Superior temporal gyrus (tissue), 1 donor: ENCODE measurements around the gene CARD19.
"Not testable (repeated sequence)": the region's sequence is repeated elsewhere in the genome, so short reads cannot be mapped to it uniquely, and the experiment has no call there.

ENCODE experiments used
- DNase-seq: peaks from one replicate; pipeline ENCODE4 v3.0.0-alpha.2; 2016; ENCODE audit errors: extremely low spot score

Gene CARD19

DNA sequence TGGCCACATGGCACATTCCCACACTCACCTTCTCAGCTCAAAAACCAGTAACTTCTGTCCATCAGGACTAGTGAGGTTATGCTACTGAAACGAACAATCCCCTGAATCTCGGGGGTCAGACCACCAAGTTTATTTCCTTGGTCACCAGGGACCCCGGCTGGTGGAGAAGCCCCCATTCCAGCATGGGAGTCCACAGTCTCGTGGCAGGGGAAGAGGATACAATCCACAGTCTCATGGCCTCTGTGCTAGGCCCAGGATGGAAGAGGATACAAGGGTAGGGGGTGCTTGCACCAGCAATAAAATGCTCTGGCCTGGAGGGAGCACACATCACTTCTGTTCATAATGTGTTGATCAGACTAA is 7.4 kb upstream of the CARD19 start:
- no peak for DNase-seq

- DNase-seq, result no peak
Measured at GRCh38 chr9:93089024-93089423, 7.0 kb upstream of the CARD19 start.

DNA sequence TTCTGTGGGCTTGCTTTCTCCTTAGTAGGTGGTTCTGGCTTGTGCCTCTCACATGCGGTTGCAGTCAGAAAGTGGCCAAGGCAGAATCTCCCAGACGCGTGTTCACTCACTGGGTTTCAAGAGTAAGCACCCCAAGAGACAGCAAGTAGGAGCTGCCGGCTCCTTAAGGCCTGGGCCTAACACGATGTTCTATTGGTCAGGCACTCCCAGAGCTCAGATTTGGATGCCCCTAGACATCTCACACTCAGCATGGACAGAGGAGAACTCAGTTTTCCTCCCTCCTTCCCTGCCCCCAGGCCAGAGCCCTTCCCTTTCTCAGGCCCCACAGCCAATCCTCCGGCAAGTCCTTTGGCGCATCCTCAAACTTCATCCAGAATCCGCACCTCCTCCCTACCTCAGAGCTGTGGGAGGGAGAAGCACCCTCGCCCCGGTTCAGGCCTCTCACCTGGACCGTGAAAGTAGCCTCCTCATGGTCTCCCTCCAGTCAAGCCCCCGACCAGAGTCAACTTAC is 6.5 kb upstream of the CARD19 start:
- DNase-seq, result no peak

DNA sequence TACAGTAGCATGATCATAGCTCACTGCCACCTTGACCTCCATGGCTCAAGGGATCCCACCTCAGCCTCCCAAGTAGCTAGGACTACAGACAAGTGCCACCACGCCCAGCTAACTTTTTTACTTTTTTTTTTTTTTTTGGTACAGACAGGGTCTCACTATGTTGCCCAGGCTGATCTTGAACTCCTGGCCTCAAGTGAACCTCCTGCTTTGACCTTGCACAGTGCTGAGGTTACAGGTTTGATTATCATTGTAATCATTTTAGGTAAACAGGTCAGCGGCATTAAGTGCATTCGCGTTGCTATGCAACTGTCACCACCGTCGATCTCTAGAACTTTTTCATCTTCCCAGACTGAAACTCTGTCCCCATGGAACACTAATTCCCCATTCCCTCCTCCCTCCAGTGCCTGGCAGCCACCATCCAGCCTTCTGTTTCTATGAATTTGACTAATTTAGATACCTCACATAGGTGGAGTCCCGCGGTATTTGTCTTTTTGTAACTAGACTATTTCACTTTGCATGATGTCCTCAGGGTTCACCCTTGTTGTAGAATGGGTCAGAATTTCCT is 5.8 kb upstream of the CARD19 start:
- no peak for DNase-seq

- no peak for DNase-seq
Measured at GRCh38 chr9:93091056-93091452, 5.0 kb upstream of the CARD19 start.

DNA sequence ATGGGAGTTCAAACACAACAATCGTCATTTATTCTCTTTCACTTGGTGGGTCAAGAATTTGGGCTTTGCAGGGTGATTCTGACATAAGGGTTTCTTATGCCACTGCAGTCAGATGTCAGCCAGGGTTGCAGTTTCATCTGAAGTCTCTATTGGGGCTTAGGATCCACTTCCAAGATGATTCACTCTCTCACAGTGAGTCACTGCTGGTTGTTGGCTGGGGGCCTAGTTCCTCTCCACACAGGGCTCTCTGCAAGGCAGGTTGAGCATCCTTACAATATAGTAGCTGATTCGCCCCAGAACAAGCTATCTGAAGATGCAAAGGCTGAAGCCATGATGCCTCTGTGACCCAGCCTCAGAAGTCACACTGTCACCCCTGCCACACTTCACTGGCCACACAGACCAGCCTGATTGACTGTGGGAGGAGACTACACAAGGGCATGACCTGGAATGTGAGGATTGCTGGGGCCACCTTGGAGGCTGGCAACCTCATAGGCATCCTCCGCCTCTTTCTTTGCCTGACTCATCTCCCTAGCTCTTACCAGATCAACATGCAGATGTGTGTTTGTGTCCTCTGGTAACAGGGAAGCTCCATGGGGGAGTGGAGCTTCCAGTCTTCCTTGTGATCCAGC is 4.5 kb upstream of the CARD19 start:
- no peak for DNase-seq

DNA sequence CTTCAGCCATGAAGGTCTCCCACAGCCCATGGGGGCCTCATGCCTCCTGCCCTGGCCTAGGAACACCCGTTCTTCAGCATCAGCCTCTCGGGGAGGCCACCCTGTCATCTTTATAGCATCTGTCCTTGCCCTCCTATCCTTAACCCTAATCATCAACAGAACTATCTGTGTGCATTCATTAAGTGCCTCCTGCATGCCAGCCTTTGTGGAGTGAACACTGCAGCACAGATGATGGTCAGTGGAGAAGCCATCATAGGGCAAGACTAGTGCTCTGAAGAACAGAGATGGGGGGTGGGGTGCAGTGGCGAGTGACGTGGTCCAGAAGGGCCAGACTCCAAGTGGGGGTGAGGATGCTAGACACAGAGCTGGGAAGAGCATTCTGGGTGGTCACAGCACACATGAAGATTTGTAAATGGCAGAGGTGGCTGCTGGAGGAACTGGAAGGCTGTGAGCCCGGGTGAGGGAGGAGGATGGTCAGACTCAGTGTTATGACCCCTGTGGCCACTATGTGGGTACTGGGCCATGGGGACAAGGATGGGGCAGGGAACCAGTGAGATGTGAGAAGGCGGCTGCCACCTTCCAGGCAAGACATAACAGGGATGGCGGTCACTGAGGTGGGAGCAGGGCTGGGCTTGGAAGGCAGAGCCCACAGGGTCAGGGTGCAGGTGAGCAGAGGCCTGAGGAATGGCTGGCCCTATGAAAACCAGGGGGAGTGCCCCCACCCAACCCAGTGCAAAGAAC is 3.6 kb upstream of the CARD19 start:
- no peak for DNase-seq

DNA sequence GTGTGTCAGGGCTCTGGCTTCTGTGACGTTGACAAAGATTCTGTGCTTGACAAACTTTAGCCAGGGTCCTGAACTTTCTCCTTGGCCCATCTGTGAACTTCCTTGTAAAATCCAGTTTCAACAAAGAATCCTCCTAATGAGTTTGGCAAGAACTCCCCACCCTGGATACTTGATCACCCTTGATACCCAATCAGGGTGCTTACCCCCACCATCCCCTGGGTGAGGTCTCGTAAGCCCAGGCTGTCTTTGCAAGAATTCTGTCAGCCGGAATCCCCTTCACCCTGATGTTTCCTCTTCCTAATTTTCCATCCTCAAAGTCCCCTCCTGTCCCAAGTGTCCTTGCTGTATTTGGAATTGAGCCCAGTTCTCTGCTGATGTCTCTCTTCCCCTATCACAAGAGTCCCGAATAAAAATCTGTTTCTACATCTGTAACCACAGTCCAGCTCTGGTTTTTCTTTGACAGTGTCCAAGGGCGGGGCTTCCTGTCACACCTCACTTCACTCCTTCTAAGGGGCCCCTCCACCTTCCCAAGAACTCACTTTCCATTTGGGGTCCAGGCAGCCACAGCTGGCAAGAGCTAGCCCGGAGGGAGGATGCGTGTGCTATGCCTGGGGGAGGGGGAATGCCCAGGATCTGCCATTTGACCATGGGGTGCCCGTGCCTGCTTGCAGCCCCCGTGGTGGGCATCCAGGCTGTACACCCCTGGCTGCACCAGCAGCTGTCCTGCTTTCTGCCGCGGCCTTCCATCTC is 2.7 kb upstream of the CARD19 start:
- DNase-seq, result no peak

GRCh38 chr9:93093877-93094657 is 1.9 kb upstream of the CARD19 start:
- DNase-seq, result no peak

DNA sequence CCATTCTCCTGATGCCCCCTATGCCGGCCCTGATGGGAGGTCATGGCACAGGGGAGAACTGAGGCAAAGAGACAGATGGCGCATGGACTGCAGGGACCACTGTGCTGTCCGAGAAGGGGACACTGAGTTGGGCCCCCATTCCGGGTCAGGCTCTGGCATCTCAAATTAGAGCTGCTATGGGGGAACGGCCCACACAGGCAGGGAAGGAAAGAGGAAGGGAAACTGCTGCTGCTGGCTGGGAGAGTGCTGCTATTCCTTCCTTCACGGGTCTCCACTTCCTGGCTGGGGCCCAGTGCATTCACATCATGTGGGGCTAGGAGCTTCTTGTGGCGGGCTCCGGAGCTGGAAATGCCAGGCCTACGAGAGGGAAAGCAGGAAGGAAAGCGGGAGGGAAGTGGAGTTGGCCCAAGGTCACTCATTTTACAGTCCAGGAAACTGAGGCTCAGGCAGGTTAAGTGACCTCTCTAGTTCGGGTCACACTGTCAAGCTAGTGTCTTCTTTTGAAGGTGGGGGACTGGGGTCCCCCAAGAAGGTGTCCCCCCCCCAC is 1.3 kb upstream of the CARD19 start:
- peak; percentile 29 for DNase-seq

- peak; percentile 99 for DNase-seq
Measured at GRCh38 chr9:93095205-93096130, 549 bp upstream of the CARD19 start.

DNA sequence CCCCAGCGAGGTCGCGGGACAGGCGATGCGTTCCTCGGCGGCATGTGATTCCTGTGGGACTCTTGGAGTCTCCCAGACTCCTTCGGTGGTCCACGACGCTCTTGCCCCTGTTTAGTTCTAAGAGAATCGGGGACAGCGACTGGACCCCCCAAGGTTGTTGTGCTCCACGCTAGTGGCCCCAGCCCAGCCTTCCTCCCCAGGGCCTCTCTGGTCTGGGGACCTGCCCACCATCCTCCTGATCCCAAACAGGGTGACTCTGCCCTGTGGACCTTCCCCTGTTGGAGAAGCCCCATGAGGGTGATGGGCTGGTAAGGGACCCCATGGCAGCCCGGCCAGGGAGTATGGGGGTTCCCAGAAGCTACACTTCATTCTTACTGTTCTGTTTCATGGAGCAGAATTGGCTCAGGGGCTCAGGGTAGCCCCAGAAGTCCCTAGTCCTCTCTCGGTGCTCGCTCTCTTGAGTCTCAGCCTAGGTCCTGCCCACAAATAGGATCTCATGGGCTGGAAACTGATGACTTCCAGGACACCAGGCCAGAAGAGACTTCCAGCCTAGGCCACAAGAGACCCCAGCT is 880 bp downstream of the CARD19 start:
- no peak for DNase-seq

DNA sequence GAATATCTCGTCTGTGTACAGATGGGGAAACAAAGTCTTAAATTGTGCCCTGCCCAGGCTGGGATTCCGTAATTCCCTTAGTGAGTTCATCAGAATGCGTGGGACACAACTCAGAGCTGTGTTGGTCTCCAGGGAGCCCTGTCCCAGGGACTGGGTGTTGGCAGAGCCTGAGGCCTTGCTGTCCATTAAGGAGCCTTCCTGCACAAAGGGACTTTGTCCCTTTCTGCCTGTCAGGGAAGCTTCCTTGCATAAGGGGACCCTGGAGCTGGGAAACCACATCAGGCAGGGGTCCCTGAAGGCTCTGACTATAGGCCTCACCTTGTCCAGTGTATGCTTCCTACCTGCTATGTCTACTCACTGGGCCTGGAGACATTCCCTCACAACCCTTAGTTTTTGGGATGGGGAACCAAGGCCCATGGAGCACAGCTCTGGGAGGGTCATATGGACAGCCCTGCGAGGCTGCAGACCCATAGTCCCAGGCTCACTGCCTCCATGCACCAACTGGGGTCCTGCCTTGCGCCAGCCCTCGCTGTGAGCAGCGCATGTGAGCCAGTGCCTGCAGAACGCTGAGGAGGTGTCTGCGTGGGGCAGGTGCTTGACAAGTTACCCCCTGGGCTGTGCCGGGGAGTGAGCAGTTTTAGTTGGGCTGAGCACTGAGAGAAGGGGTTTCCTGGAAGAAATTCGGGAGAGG is 1.6 kb downstream of the CARD19 start:
- peak; percentile 60 for DNase-seq

DNA sequence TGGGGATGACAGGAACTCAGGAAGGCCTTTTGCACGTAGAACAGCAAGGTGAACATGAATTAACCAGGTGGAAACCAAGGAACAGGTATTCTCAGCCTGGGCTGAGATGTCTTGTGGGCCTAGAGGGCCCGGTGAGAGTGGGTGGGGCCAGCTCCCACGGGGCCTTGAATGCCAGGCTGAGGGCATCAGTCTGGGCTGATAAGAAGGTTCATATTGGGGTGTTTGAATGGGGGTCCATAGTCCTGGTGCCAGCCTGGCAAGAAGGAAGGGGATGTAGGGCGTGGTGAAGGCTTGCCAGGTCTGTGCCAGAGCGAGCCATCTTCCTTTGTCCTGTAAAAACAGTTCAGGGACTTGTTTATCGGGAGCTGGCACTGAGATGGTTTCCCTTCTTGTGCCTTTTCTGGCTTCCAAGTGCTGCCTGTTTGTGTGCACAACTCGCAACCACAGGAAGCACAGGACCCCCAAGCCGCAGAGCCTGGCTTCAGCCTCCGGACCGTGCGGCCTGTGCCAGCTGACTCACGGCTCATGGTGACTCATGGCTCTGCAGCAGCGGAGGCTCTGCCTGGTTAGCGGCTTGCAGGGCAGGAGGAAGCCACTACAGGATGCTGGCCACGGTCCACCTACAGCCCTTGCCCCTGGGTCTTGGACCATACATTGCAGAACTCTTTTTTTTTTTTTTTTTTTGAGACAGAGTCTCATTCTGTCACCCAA is 2.4 kb downstream of the CARD19 start:
- peak; percentile 76 for DNase-seq

GRCh38 chr9:93099551-93100275 is 3.7 kb downstream of the CARD19 start:
- DNase-seq, result no peak

- no peak for DNase-seq
Measured at GRCh38 chr9:93100276-93100636, 4.2 kb downstream of the CARD19 start.

- not testable (repeated sequence) for DNase-seq
Measured at GRCh38 chr9:93101086-93101485, 5.1 kb downstream of the CARD19 start.

- no peak for DNase-seq
Measured at GRCh38 chr9:93105620-93106019, 9.6 kb downstream of the CARD19 start.
